ENCODE measurements around the gene TRIP13.
"Not testable (repeated sequence)": the region's sequence is repeated elsewhere in the genome, so short reads cannot be mapped to it uniquely, and the experiment has no call there.

TRIP13 gene

GRCh38 chr5:876398-877365 lies 16.0 kb upstream of the TRIP13 start:
- DNase-seq = no peak

GRCh38 chr5:878125-878524 lies 14.6 kb upstream of the TRIP13 start:
- no peak for DNase-seq

- not testable (repeated sequence) for DNase-seq
Measured at GRCh38 chr5:878677-879076, 14.0 kb upstream of the TRIP13 start.

- DNase-seq = no peak
Measured at GRCh38 chr5:880816-881550, 11.7 kb upstream of the TRIP13 start.

GRCh38 chr5:881551-881935 lies 11.1 kb upstream of the TRIP13 start:
- DNase-seq = no peak

- DNase-seq = no peak
Measured at GRCh38 chr5:882253-883183, 10.2 kb upstream of the TRIP13 start.

- no peak for DNase-seq
Measured at GRCh38 chr5:883475-884181, 9.1 kb upstream of the TRIP13 start.

- DNase-seq = no peak
Measured at GRCh38 chr5:884345-885126, 8.1 kb upstream of the TRIP13 start.

- no peak for DNase-seq
Measured at GRCh38 chr5:885127-885442, 7.6 kb upstream of the TRIP13 start.

- no peak for DNase-seq
Measured at GRCh38 chr5:885529-885928, 7.2 kb upstream of the TRIP13 start.

- DNase-seq = no peak
Measured at GRCh38 chr5:886036-886435, 6.6 kb upstream of the TRIP13 start.

- DNase-seq = no peak
Measured at GRCh38 chr5:886716-887325, 5.9 kb upstream of the TRIP13 start.

GRCh38 chr5:887947-888637 lies 4.6 kb upstream of the TRIP13 start:
- no peak for DNase-seq

- DNase-seq = no peak
Measured at GRCh38 chr5:888638-889035, 4.0 kb upstream of the TRIP13 start.

GRCh38 chr5:889075-889710 lies 3.5 kb upstream of the TRIP13 start:
- no peak for DNase-seq

- no peak for DNase-seq
Measured at GRCh38 chr5:891117-891836, 1.4 kb upstream of the TRIP13 start.

GRCh38 chr5:891837-892393 lies 769 bp upstream of the TRIP13 start:
- DNase-seq = no peak

- no peak for DNase-seq
Measured at GRCh38 chr5:893137-893506, 438 bp downstream of the TRIP13 start.

- no peak for DNase-seq
Measured at GRCh38 chr5:893711-894110, 1.0 kb downstream of the TRIP13 start.

All from activated CD4-positive, alpha-beta T cell treated with anti-CD3 and anti-CD28 coated beads for 1 hour (primary cell).